GM18520 (cell line): Measurements from ENCODE around the gene DCDC2.
A peak's percentile ranks its signal among the peaks of the same experiment; 100 is the strongest.
"Not testable (repeated sequence)": the region's sequence is repeated elsewhere in the genome, so short reads cannot be mapped to it uniquely, and the experiment has no call there.

Source experiments
- ATAC-seq: cut with Tn5 transposase; IDR thresholded peaks from one replicate; pipeline ENCODE4 v1.9.1; 2021; ENCODE audit not compliant: unreplicated experiment

DCDC2 gene

GRCh38 chr6:24228681-24229255 is 129.1 kb downstream of the DCDC2 start:
- ATAC-seq: peak; percentile 67

- no peak for ATAC-seq
Observed at GRCh38 chr6:24228123-24228522, 129.7 kb downstream of the DCDC2 start.

GRCh38 chr6:24227556-24227955 is 130.3 kb downstream of the DCDC2 start:
- ATAC-seq: no peak

- ATAC-seq: no peak
Observed at GRCh38 chr6:24226541-24226940, 131.3 kb downstream of the DCDC2 start.

GRCh38 chr6:24225838-24226237 is 132.0 kb downstream of the DCDC2 start:
- ATAC-seq: no peak

GRCh38 chr6:24223115-24223919 is 134.5 kb downstream of the DCDC2 start:
- ATAC-seq: no peak

GRCh38 chr6:24219670-24220069 is 138.2 kb downstream of the DCDC2 start:
- ATAC-seq: no peak

GRCh38 chr6:24214984-24215383 is 142.9 kb downstream of the DCDC2 start:
- no peak for ATAC-seq

- ATAC-seq: no peak
Observed at GRCh38 chr6:24207413-24207812, 150.4 kb downstream of the DCDC2 start.

GRCh38 chr6:24205020-24205492 is 152.8 kb downstream of the DCDC2 start:
- no peak for ATAC-seq

GRCh38 chr6:24204113-24204512 is 153.7 kb downstream of the DCDC2 start:
- ATAC-seq: not testable (repeated sequence)

GRCh38 chr6:24197892-24198291 is 160.0 kb downstream of the DCDC2 start:
- no peak for ATAC-seq

- no peak for ATAC-seq
Observed at GRCh38 chr6:24195836-24196597, 161.8 kb downstream of the DCDC2 start.

GRCh38 chr6:24194978-24195700 is 162.7 kb downstream of the DCDC2 start:
- ATAC-seq: no peak

GRCh38 chr6:24193364-24193763 is 164.5 kb downstream of the DCDC2 start:
- no peak for ATAC-seq

GRCh38 chr6:24191346-24191745 is 166.5 kb downstream of the DCDC2 start:
- no peak for ATAC-seq

- ATAC-seq: no peak
Observed at GRCh38 chr6:24188578-24189080, 169.2 kb downstream of the DCDC2 start.

GRCh38 chr6:24187965-24188577 is 169.8 kb downstream of the DCDC2 start:
- no peak for ATAC-seq

- no peak for ATAC-seq
Observed at GRCh38 chr6:24186349-24186748, 171.5 kb downstream of the DCDC2 start.

- ATAC-seq: no peak
Observed at GRCh38 chr6:24183584-24183983, 174.3 kb downstream of the DCDC2 start.
